NCI-H2081 treated with DMSO at 0.1 percent for 48 hours (cell line): ENCODE measurements around the gene GSE1.
"Not testable (repeated sequence)": the region's sequence is repeated elsewhere in the genome, so short reads cannot be mapped to it uniquely, and the experiment has no call there.

Experiments used
- DNase-seq: peaks from one replicate; lab custom pipeline; 2025; lab: John Stamatoyannopoulos, UW

GSE1 gene

DNA sequence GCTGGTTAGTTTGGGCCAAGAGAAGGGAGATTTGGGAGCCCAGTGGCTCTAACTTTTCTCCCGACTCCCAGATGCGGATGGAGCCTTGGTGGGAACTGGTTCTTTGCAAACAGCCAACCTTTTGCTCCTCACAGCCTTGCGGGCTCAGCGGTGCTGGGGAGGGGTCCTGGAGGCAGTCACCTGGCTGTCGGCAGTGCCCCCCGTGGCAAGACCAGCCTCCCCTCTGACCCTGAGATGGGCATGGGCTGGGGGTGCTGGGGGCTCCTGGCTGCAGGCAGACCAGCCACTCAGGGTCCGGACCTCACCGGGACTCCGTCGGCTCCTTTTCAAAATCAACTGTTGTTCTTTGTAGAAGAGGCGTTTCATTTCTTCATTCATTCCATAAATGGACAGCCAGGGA is 21.7 kb upstream of the GSE1 start:
- no peak for DNase-seq

- DNase-seq: not testable (repeated sequence)
These were observed 20.8 kb upstream of the GSE1 start for GRCh38 chr16:85592277-85592676.

- DNase-seq: no peak
These were observed 20.2 kb upstream of the GSE1 start for GRCh38 chr16:85592700-85593493.

- peak; percentile 59 for DNase-seq
These were observed 19.5 kb upstream of the GSE1 start for GRCh38 chr16:85593494-85594221.

DNA sequence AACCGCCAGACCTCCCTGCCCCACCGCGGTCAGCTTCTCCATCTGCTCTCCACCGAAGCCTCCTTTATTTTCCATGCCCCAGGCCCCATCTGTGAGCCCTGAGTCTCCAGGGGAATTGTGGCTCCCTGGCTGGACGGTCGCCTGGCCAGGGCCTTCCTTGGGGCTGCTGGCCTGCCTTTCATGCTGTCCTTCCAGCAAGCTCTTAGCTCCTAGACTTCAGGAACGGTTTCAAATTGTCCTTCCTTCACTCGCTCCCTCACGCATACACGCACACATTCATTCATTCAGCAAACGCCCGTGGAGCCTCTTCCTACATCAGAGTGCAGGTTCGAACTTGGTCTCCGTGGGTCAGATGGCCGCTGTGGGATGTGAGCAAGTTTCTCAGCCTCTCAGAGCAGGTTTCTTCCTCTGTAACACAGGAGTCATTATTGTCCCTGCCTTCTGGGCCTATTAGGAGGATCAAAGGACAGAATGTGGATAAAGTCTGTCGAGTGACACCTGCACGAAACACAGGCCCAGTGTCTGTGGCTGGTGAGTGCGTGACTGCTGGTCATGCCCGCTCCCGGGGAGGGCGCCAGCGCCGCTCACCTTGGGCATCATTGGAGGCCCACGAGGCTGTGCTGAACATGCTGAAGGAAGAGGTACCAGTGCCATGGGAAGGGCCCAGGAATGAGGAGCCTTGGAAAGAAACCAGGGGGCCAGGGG is 18.7 kb upstream of the GSE1 start:
- no peak for DNase-seq

- no peak for DNase-seq
These were observed 18.0 kb upstream of the GSE1 start for GRCh38 chr16:85594978-85595661.

GRCh38 chr16:85595812-85596502 is 17.2 kb upstream of the GSE1 start:
- no peak for DNase-seq

DNA sequence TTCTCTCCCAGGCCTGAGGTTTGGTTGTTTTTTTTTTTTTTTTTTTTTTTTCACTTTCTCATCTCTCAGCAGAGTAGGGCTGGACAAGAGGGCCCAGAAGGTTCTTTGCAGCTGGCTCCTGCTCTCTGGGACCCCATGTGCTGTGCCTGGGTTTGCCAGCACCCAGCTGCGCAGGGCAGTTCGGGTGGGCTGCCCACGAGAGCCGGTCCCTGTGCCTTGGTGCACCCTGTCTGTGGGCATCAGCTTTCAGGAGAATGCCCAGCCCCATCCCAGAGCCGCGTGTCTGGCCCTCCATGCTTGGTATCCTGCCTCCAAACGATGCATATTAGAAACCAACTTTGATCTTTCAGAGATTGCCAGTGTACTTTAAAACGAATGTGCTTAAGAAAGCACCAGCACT is 15.0 kb upstream of the GSE1 start:
- DNase-seq: no peak

GRCh38 chr16:85600078-85600477 is 13.0 kb upstream of the GSE1 start:
- no peak for DNase-seq

DNA sequence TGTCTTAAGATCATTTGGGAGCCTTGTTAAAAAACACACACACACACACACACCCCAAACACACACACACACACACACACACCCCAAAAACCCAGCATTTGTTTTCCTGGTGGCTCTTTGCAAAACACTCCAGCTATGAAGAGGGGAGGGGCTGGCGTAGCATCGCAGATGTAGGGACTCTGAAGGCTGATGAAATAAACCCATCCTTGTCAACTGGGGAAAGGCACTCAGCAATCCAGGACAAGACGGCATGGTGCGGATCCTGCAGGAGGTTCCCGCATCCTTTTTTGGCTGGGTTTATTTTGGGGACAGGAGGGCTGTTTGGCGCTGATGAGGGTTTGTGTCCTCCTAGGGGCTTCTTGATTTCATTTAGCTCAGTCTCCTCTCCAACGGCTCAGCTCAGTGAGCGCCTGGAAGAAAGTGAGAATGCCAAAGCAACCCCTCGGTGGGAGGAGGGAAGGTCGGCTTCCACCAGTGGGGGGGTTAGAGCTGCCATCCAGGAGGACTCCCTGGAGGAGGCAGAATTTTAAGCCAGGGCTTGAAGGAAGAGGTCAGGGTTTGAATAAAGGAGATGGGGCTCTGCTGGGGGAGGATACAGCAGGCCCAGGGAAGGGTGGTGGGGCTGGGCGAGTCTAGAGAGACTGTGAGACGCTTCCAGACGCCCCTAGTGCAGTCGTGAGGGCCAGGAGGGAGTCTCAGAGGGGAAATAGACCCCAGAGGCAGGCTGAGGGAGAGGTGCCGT is 12.4 kb upstream of the GSE1 start:
- DNase-seq: no peak

- DNase-seq: no peak
These were observed 11.9 kb upstream of the GSE1 start for GRCh38 chr16:85601272-85601639.

- no peak for DNase-seq
These were observed 11.3 kb upstream of the GSE1 start for GRCh38 chr16:85601730-85602401.

- DNase-seq: no peak
These were observed 10.5 kb upstream of the GSE1 start for GRCh38 chr16:85602402-85603202.

- DNase-seq: no peak
These were observed 9.8 kb upstream of the GSE1 start for GRCh38 chr16:85603203-85603755.

DNA sequence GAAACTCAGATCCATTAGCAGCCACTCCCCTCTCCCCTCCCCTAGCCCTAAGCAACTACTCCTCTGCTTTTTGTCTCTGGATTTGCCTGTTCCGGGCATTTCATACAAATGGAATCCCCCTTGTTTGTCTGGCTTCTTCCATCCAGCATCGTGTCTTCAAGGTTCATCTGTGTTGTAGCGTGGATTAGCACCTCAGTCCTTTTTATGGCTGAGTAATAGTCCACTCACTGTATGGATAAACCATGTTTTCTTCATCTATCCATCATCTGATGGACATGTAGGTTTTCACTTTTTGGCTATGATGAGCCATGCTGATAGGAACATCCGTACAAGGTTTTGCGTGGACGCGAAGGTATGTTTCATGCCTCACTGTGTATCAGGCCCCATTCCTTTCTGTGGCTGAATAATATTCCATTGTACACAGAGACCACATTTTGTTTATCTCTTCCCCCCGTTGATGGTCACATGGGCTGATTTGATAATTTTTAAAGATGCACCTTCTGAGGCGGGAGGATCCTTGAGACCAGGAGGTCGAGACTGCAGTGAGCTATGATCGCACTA is 8.9 kb upstream of the GSE1 start:
- no peak for DNase-seq

- no peak for DNase-seq
These were observed 7.8 kb upstream of the GSE1 start for GRCh38 chr16:85605051-85605911.

DNA sequence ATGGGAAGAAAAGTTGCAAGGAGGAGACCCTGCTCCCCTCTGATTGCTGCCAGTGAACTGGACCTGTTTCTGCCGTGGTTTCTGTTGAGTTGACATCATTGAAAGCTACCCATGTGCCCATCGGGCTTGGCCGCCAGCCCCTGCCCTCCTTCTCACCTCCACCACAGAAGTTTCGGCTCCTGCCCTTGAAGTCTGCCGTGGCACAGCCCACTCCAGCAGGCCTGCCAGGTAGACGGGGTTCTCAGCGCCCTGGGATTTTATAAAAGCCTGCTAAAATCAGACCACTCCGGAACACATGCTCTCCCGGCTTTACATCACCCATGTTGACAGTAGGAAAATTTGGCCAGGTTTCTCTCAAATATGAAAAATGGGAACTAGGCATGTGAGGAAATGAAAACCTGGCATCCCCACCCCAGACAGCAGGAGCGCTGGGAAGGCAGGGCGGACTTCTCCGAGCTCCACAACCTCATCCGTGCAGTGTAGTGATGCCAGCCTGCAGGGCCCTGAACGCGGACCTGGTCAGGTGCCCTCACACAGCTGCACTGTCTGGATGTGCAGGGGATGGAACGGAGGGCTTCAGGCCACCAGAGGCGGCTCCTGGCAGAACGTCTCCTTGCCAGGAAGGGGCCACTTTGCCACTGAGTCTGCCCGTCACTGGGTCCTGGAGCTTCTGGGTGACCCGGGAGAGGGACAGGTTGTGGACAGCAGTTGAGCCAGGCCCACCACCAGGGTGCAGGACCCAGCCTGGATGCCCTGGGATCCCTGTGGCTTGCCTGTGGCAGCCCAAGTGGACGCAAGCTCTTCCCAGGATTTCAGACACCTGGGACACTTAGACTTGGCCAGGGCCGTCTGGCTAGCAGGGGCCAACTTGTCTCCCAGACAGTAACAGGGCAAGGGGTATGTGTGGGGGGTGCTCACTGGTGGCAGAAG is 6.9 kb upstream of the GSE1 start:
- no peak for DNase-seq
